Tibial nerve (tissue), 4 donors: Measurements from ENCODE around the gene MEGF6.

Experiments
- CTCF ChIP-seq, 5 experiments: fragments of 200-600 bp in 3 of 5; fragments of 450-650 bp in 2 of 5; sonication (generic) in 3 of 5; IDR thresholded peaks; one replicate each; pipeline ENCODE4 v1.5.1; 2016 to 2019; ENCODE audit warnings: antibody characterized with exemption in 5 of 5, mild to moderate bottlenecking in 3 of 5, moderate library complexity in 2 of 5
- EP300 ChIP-seq, 2 donors: sonication (generic); formaldehyde crosslinking; IDR thresholded peaks; one replicate each; pipeline ENCODE4 v1.6.1; 2017; ENCODE audit warnings: antibody characterized with exemption in 2 of 2, mild to moderate bottlenecking in 1 of 2
- POLR2A ChIP-seq, 2 donors: fragments of 450-650 bp; IDR thresholded peaks; one replicate each; pipeline ENCODE4 v1.6.1; 2017; ENCODE audit warnings: antibody characterized with exemption in 2 of 2, mild to moderate bottlenecking in 2 of 2, moderate library complexity in 2 of 2

- TF ChIP-seq CTCF (IDR thresholded peaks at IDR 0.05) (no peak), POLR2A (IDR thresholded peaks at IDR 0.05) (no peak), EP300 (IDR thresholded peaks at IDR 0.05) (no peak)
These were observed 96.0 kb downstream of the MEGF6 start for GRCh38 chr1:3515272-3515671.
